HTERT RPE-1 (cell line): ENCODE data around the gene SH3YL1.

Source experiments
- in situ Hi-C: fragments of 300-500 bp; cut with MboI; formaldehyde crosslinking; loops from 4 replicates; pipeline ENCODE4 v1.14.3; 2020; ENCODE audit warnings: low sequenced_read_pairs

SH3YL1 gene

GRCh38 chr2:263774-264492 is at the start of gene SH3YL1:
TSS of gene SH3YL1 (minus strand) at chr2:264032. CDS start at chr2:263984, 48 bp downstream.
- in situ Hi-C loops: no loop called here

GRCh38 chr2:310994-311393 is 47.2 kb upstream of the SH3YL1 start:
- in situ Hi-C loops: no loop called here

GRCh38 chr2:309954-310510 is 46.2 kb upstream of the SH3YL1 start:
- in situ Hi-C loops: no loop called here

- in situ Hi-C loops: no loop called here
These were observed 45.5 kb upstream of the SH3YL1 start for GRCh38 chr2:309148-309953.

GRCh38 chr2:305366-305765 is 41.5 kb upstream of the SH3YL1 start:
- in situ Hi-C loops: no loop called here

- in situ Hi-C loops: no loop called here
These were observed 32.5 kb upstream of the SH3YL1 start for GRCh38 chr2:296354-296753.

GRCh38 chr2:295090-295489 is 31.3 kb upstream of the SH3YL1 start:
- in situ Hi-C loops: no loop called here

GRCh38 chr2:290090-290722 is 26.4 kb upstream of the SH3YL1 start:
- in situ Hi-C loops: no loop called here

GRCh38 chr2:289362-290089 is 25.7 kb upstream of the SH3YL1 start:
- in situ Hi-C loops: no loop called here

GRCh38 chr2:288758-289361 is 25.0 kb upstream of the SH3YL1 start:
- in situ Hi-C loops: no loop called here

GRCh38 chr2:287911-288757 is 24.3 kb upstream of the SH3YL1 start, which contains the start of gene ALKAL2:
TSS of gene ALKAL2 (minus strand) at chr2:288091. CDS start at chr2:287835, 256 bp downstream.
- in situ Hi-C loops: no loop called here

- in situ Hi-C loops: no loop called here
These were observed 23.6 kb upstream of the SH3YL1 start for GRCh38 chr2:287471-287885.

- in situ Hi-C loops: no loop called here
These were observed 23.1 kb upstream of the SH3YL1 start for GRCh38 chr2:286774-287392.

- in situ Hi-C loops: no loop called here
These were observed 22.2 kb upstream of the SH3YL1 start for GRCh38 chr2:286035-286434.

GRCh38 chr2:285531-285930 is 21.7 kb upstream of the SH3YL1 start:
- in situ Hi-C loops: no loop called here

- in situ Hi-C loops: no loop called here
These were observed 21.2 kb upstream of the SH3YL1 start for GRCh38 chr2:284896-285492.

GRCh38 chr2:283996-284794 is 20.4 kb upstream of the SH3YL1 start:
- in situ Hi-C loops: no loop called here
